K562 (cell line): ENCODE results near the gene PRTN3. TPM values are rescaled to one million over a fixed set of nuclear protein-coding genes. Genes with fewer than 3 reads are reported as not detected.

Experiments used
- CCNT2 ChIP-seq: IDR thresholded peaks from 2 replicates; pipeline ENCODE4 v1.6.1; 2011; ENCODE audit warnings: borderline replicate concordance, low read depth, mild to moderate bottlenecking, moderate library complexity, mixed read lengths, low read length; ENCODE audit not compliant: insufficient read length; ENCODE audit errors: extremely low read depth
- CSDE1 ChIP-seq, 2 experiments: fragments of 450-650 bp; IDR thresholded peaks; 2 replicates each; pipeline ENCODE4 v1.6.1; 2016; ENCODE audit warnings: mild to moderate bottlenecking in 1 of 2
- KDM4B ChIP-seq, 2 experiments: fragments of 450-650 bp in 1 of 2; sonication (generic) in 1 of 2; IDR thresholded peaks; 2 replicates each; pipeline ENCODE4 v1.6.1; 2016 to 2017; ENCODE audit warnings: borderline replicate concordance in 2 of 2, antibody characterized with exemption in 1 of 2, low read depth in 1 of 2, mild to moderate bottlenecking in 1 of 2
- PHB ChIP-seq: fragments of 250-450 bp; sonication (Bioruptor Pico); IDR thresholded peaks from 2 replicates; pipeline ENCODE4 v1.5.0; 2021
- RBM34 ChIP-seq: fragments of 200-400 bp; formaldehyde crosslinking; IDR thresholded peaks from 2 replicates; pipeline ENCODE4 v1.6.1; 2018; ENCODE audit warnings: low read length, borderline replicate concordance; ENCODE audit not compliant: insufficient read depth
- SIN3B ChIP-seq: fragments of 450-650 bp; IDR thresholded peaks from 2 replicates; pipeline ENCODE4 v1.6.1; 2017; ENCODE audit warnings: low read depth, mild to moderate bottlenecking, moderate library complexity
- U2AF2 ChIP-seq: fragments of 200-400 bp; formaldehyde crosslinking; optimal IDR thresholded peaks from 2 replicates; pipeline ENCODE3; 2017; ENCODE audit warnings: low read depth, mild to moderate bottlenecking, low read length
- polyA plus RNA-seq, 8 experiments: library from polyadenylated mRNA; depleted of rRNA in 4 of 8; stranded (reverse) in 5 of 8; unstranded in 3 of 8; fragments of >200 nt; fragmentation: Nextera tagmentation in 2 of 8; fragmentation: Illumina TruSeq in 1 of 8; extraction: Ambion mirVana in 2 of 8; extraction: Trizol in 1 of 8; gene quantifications; 2 replicates each; pipeline versions ENCODE4 v1.2.1 to v1.2.3, GENCODE V29; 2011 to 2014; ENCODE audit warnings: inconsistent platforms in 1 of 8, missing spikeins in 1 of 8
- total RNA-seq, 7 experiments: library from RNA; depleted of rRNA in 6 of 7; stranded (reverse); fragments of >200 nt in 6 of 7; fragmentation: Illumina TruSeq in 2 of 7; extraction: Trizol in 2 of 7; gene quantifications; 2 replicates each; pipeline versions ENCODE4 v1.2.1 to v1.2.3, GENCODE V29; 2011 to 2021; ENCODE audit warnings: low replicate concordance in 1 of 7
- TF ChIP-seq, protein P1 (sequence below): fragments of 250-450 bp; sonication (Bioruptor Pico); IDR thresholded peaks from 2 replicates; pipeline ENCODE4 v1.4.0; 2020
- TF ChIP-seq, protein P2 (sequence below): sonication (generic); formaldehyde crosslinking; IDR thresholded peaks from 2 replicates; pipeline ENCODE4 v1.8.0; 2022; ENCODE audit warnings: mild to moderate bottlenecking, low read depth, missing genetic modification reagents
- TF ChIP-seq, protein P3 (sequence below): sonication (generic); formaldehyde crosslinking; IDR thresholded peaks from 2 replicates; pipeline ENCODE4 v1.8.1; 2023; ENCODE audit warnings: mild to moderate bottlenecking, missing genetic modification reagents
- TF ChIP-seq, protein P4 (sequence below): fragments of 450-650 bp; formaldehyde crosslinking; conservative IDR thresholded peaks from 2 replicates; pipeline ENCODE4 v1.4.0; 2022; ENCODE audit warnings: mild to moderate bottlenecking, missing genetic modification characterization
- TF ChIP-seq, protein P5 (sequence below), 2 experiments: fragments of 450-650 bp in 1 of 2; sonication (generic) in 1 of 2; formaldehyde crosslinking in 1 of 2; IDR thresholded peaks in 1 of 2; conservative IDR thresholded peaks in 1 of 2; 2 replicates each; pipeline versions ENCODE4 v1.6.1 to v1.8.1; 2016 to 2023; ENCODE audit warnings: mild to moderate bottlenecking in 2 of 2, moderate library complexity in 2 of 2, inconsistent platforms in 1 of 2, missing genetic modification reagents in 1 of 2
- TF ChIP-seq, protein P6 (sequence below): fragments of 250-450 bp; sonication (Bioruptor Pico); IDR thresholded peaks from 2 replicates; pipeline ENCODE4 v1.9.0; 2021; ENCODE audit warnings: mild to moderate bottlenecking

Gene PRTN3
- total and polyA plus RNA-seq, 9 of the 15 experiments (the other 6 are each of a cell fraction or from before 2014, with no cell fraction given), result 0.14 to 0.86 (median 0.43) TPM; not detected in 3

DNA sequence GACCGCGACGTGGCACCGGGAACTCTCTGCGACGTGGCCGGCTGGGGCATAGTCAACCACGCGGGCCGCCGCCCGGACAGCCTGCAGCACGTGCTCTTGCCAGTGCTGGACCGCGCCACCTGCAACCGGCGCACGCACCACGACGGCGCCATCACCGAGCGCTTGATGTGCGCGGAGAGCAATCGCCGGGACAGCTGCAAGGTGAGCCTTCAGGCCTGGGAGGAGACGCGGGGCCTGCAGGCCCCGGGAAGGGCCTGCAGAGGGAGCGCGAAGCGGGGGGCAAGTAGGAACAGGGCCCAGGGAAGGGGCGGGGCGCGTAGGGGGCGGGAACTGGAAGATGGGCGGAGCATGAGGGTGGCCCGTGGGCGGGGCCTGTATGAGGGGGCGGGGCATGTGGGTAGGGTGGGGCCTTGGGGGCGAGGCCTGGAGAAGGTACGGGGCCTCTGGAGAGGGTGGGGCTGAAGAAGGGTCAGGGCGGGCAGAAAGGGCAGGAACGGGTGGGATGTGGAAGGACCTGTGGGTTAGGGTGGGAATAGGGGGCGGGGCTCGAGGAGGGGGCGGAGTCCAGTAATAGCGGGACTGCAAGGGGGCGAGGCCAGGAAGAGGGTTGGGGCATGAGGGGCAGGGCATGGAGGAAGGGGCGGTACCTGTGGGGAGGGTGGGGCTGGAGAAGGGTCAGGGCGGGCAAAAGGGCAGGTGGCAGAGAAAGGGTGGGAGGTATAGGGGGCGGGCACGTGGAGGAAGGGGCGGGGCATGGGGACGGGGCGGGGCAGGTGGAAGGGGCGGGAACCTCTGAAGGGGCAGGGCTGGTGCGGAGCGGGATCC, 21.2 kb downstream of the PRTN3 start (continued):
- TF ChIP-seq U2AF2, result no peak
- peak; percentile 71 for TF ChIP-seq CCNT2
- no peak for TF ChIP-seq KDM4B (IDR thresholded peaks at IDR 0.05; ENCODE audit: borderline replicate concordance in 2 of 2, low read depth in 1 of 2)
- TF ChIP-seq, protein P1, sequence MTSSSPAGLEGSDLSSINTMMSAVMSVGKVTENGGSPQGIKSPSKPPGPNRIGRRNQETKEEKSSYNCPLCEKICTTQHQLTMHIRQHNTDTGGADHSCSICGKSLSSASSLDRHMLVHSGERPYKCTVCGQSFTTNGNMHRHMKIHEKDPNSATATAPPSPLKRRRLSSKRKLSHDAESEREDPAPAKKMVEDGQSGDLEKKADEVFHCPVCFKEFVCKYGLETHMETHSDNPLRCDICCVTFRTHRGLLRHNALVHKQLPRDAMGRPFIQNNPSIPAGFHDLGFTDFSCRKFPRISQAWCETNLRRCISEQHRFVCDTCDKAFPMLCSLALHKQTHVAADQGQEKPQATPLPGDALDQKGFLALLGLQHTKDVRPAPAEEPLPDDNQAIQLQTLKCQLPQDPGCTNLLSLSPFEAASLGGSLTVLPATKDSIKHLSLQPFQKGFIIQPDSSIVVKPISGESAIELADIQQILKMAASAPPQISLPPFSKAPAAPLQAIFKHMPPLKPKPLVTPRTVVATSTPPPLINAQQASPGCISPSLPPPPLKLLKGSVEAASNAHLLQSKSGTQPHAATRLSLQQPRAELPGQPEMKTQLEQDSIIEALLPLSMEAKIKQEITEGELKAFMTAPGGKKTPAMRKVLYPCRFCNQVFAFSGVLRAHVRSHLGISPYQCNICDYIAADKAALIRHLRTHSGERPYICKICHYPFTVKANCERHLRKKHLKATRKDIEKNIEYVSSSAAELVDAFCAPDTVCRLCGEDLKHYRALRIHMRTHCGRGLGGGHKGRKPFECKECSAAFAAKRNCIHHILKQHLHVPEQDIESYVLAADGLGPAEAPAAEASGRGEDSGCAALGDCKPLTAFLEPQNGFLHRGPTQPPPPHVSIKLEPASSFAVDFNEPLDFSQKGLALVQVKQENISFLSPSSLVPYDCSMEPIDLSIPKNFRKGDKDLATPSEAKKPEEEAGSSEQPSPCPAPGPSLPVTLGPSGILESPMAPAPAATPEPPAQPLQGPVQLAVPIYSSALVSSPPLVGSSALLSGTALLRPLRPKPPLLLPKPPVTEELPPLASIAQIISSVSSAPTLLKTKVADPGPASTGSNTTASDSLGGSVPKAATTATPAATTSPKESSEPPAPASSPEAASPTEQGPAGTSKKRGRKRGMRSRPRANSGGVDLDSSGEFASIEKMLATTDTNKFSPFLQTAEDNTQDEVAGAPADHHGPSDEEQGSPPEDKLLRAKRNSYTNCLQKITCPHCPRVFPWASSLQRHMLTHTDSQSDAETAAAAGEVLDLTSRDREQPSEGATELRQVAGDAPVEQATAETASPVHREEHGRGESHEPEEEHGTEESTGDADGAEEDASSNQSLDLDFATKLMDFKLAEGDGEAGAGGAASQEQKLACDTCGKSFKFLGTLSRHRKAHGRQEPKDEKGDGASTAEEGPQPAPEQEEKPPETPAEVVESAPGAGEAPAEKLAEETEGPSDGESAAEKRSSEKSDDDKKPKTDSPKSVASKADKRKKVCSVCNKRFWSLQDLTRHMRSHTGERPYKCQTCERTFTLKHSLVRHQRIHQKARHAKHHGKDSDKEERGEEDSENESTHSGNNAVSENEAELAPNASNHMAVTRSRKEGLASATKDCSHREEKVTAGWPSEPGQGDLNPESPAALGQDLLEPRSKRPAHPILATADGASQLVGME (CRISPR knock-in tag), result peak; percentile 58; the same call in 1 of the 2 replicates
- TF ChIP-seq, protein P2, sequence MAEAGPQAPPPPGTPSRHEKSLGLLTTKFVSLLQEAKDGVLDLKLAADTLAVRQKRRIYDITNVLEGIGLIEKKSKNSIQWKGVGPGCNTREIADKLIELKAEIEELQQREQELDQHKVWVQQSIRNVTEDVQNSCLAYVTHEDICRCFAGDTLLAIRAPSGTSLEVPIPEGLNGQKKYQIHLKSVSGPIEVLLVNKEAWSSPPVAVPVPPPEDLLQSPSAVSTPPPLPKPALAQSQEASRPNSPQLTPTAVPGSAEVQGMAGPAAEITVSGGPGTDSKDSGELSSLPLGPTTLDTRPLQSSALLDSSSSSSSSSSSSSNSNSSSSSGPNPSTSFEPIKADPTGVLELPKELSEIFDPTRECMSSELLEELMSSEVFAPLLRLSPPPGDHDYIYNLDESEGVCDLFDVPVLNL (CRISPR knock-in tag), result no peak
- TF ChIP-seq RBM34, result no peak
- TF ChIP-seq, protein P3, sequence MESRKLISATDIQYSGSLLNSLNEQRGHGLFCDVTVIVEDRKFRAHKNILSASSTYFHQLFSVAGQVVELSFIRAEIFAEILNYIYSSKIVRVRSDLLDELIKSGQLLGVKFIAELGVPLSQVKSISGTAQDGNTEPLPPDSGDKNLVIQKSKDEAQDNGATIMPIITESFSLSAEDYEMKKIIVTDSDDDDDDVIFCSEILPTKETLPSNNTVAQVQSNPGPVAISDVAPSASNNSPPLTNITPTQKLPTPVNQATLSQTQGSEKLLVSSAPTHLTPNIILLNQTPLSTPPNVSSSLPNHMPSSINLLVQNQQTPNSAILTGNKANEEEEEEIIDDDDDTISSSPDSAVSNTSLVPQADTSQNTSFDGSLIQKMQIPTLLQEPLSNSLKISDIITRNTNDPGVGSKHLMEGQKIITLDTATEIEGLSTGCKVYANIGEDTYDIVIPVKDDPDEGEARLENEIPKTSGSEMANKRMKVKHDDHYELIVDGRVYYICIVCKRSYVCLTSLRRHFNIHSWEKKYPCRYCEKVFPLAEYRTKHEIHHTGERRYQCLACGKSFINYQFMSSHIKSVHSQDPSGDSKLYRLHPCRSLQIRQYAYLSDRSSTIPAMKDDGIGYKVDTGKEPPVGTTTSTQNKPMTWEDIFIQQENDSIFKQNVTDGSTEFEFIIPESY (CRISPR knock-in tag), result no peak
- no peak for TF ChIP-seq CSDE1 (IDR thresholded peaks at IDR 0.05)
- TF ChIP-seq, protein P4, sequence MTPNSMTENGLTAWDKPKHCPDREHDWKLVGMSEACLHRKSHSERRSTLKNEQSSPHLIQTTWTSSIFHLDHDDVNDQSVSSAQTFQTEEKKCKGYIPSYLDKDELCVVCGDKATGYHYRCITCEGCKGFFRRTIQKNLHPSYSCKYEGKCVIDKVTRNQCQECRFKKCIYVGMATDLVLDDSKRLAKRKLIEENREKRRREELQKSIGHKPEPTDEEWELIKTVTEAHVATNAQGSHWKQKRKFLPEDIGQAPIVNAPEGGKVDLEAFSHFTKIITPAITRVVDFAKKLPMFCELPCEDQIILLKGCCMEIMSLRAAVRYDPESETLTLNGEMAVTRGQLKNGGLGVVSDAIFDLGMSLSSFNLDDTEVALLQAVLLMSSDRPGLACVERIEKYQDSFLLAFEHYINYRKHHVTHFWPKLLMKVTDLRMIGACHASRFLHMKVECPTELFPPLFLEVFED (CRISPR knock-in tag), result no peak
- TF ChIP-seq, protein P5, sequence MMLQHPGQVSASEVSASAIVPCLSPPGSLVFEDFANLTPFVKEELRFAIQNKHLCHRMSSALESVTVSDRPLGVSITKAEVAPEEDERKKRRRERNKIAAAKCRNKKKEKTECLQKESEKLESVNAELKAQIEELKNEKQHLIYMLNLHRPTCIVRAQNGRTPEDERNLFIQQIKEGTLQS (IDR thresholded peaks at IDR 0.05), result no peak
- TF ChIP-seq, protein P5 (CRISPR knock-in tag; conservative IDR thresholded peaks at IDR 0.05), result no peak
- TF ChIP-seq SIN3B, result peak; percentile 52; the same call in 1 of the 2 replicates
- TF ChIP-seq, protein P6, sequence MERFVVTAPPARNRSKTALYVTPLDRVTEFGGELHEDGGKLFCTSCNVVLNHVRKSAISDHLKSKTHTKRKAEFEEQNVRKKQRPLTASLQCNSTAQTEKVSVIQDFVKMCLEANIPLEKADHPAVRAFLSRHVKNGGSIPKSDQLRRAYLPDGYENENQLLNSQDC (CRISPR knock-in tag), result no peak
- TF ChIP-seq PHB (CRISPR knock-in tag), result no peak
